Calu3 (cell line): Measurements from ENCODE around the gene HPN. TPM values are rescaled to one million over a fixed set of nuclear protein-coding genes. Genes with fewer than 3 reads are reported as not detected.

Experiments used
- BruUV-seq: library from RNA; stranded (reverse); fragments of 400-500 nt; replicated peaks from 2 replicates; lab custom pipeline; 2021; lab: Mats Ljungman, UMichigan
- CTCF ChIA-PET: fragments of 300-600 bp; sonication (Branson Sonifier 250); formaldehyde crosslinking; loops from one replicate; lab custom pipeline; 2022; ENCODE audit warnings: antibody characterized with exemption; lab: Charles Lee
- DNase-seq: peaks from one replicate; pipeline ENCODE4 v3.0.0; 2022
- H3K27ac Mint-ChIP-seq: one replicate; pipeline ENCODE4 v1.8.0; 2022; ENCODE audit warnings: mixed read lengths; ENCODE audit not compliant: unreplicated experiment
- H3K27me3 Mint-ChIP-seq: one replicate; pipeline ENCODE4 v1.8.0; 2022; ENCODE audit warnings: mixed read lengths; ENCODE audit not compliant: unreplicated experiment
- H3K36me3 Mint-ChIP-seq: one replicate; pipeline ENCODE4 v1.8.0; 2022; ENCODE audit warnings: mild to moderate bottlenecking, moderate library complexity, mixed read lengths; ENCODE audit not compliant: insufficient read depth, unreplicated experiment
- H3K4me1 Mint-ChIP-seq: one replicate; pipeline ENCODE4 v1.8.0; 2022; ENCODE audit warnings: mild to moderate bottlenecking, low read depth, mixed read lengths; ENCODE audit not compliant: unreplicated experiment
- H3K4me3 Mint-ChIP-seq: one replicate; pipeline ENCODE4 v1.8.0; 2022; ENCODE audit warnings: mild to moderate bottlenecking, low read depth, moderate library complexity, mixed read lengths; ENCODE audit not compliant: unreplicated experiment
- H3K9me3 Mint-ChIP-seq: one replicate; pipeline ENCODE4 v1.8.0; 2022; ENCODE audit warnings: low read depth, mixed read lengths; ENCODE audit not compliant: unreplicated experiment
- intact Hi-C: fragments of 100-400 bp; cut with micrococcal nuclease; formaldehyde crosslinking; loops from one replicate; pipeline ENCODE4 v1.10.0; 2022; ENCODE audit not compliant: unreplicated experiment
- total RNA-seq: library from RNA; stranded (reverse); gene quantifications from 2 replicates; pipeline ENCODE4 v1.2.3, GENCODE V29; 2022
- TF ChIP-seq, protein P1 (sequence below): fragments of 200-600 bp; IDR thresholded peaks from one replicate; pipeline ENCODE4 v1.8.0; 2022; ENCODE audit warnings: antibody characterized with exemption; ENCODE audit not compliant: unreplicated experiment

HPN gene
- total RNA-seq, 1 experiment from 2014 or later = 1.4 TPM

DNA sequence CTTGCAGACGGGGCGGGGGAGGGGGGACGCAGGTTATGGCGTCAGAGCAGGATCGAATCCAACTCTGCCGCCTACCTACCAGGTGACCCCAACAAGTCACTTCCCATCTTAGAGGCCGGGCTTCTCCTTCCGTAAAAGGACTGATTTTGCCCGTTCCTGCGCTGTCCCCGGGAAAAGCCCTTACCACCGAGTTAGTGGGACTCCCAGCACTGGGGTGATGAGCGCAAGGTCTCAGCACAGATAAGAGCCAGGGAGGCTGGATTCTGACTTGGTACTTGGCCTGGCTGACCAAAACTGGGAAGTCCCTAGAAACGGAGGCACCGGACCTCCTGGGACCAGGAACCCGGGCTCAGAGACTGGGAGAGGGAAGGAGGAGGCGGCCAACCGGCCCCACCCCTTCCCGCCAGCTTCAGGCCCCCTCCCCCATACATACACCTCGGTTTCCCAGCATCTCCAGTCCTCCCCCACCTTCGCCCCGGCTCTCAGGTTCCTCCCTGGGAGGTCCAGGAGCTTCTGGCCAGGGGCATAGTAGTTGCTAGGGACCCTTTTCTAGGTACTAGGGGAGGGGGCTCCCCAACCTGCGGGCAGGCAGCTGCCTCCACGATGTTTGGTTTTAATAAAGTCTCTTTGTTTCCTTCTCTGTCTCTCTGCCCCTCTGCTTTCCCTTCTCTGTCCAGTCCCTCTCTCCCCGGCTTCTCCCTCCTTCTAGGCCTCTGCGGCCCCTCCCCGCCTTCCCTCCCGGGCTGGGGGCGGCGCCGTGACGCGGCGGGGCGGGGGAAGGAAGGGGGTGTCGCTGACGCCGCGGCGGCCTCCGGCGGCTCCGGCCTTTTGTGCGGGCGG, 41.8 kb upstream of the HPN start, which contains the start of gene GRAMD1A:
GRAMD1A (plus strand) TSS at position 826 of the 840 bp plus-strand sequence. CDS start 156 bp downstream, outside the sequence.
- H3K4me1 Mint-ChIP-seq = peaks cover 67% of the 10 kb centered on the region
- H3K9me3 Mint-ChIP-seq = no peaks in the 10 kb centered on the region
- TF ChIP-seq, protein P1, sequence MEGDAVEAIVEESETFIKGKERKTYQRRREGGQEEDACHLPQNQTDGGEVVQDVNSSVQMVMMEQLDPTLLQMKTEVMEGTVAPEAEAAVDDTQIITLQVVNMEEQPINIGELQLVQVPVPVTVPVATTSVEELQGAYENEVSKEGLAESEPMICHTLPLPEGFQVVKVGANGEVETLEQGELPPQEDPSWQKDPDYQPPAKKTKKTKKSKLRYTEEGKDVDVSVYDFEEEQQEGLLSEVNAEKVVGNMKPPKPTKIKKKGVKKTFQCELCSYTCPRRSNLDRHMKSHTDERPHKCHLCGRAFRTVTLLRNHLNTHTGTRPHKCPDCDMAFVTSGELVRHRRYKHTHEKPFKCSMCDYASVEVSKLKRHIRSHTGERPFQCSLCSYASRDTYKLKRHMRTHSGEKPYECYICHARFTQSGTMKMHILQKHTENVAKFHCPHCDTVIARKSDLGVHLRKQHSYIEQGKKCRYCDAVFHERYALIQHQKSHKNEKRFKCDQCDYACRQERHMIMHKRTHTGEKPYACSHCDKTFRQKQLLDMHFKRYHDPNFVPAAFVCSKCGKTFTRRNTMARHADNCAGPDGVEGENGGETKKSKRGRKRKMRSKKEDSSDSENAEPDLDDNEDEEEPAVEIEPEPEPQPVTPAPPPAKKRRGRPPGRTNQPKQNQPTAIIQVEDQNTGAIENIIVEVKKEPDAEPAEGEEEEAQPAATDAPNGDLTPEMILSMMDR = no peak
- peak; percentile 95 for DNase-seq
- intact Hi-C loops = loop anchor here (10.0 kb wide), 1 partner anchor 75 kb away; the partner anchor contains the start of gene ZNF30
- CTCF ChIA-PET = interaction anchor here (0.5 to 1.1 kb wide), 6 partner anchors 10 to 495 kb away, joined by 3 to 8 read pairs (median 4); no protein-coding TSS in a partner anchor
- H3K4me3 Mint-ChIP-seq = peak within 1 kb of the TSS; percentile 88
- peak within 1 kb of the TSS; percentile 88 for H3K27ac Mint-ChIP-seq
- BruUV-seq = TSS peak; percentile 93
- H3K36me3 Mint-ChIP-seq = peaks cover 61% of the 10 kb centered on the region
- no peaks in the 10 kb centered on the region for H3K27me3 Mint-ChIP-seq

DNA sequence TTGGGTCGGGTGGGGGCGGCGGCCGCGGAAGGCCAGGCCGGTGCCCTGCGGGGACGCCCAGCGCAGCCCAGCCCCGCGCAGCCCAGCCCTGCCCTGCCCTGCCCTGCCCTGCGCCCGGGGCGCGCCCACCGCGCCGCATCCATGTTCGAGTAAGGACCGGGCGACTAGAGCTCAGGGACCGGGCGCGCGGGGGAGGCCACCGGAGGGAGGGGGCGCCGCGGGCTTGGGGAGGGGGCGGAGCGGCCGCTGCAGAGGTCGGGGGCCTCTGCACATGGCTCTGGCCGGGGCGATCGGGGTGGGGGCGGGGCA, 41.2 kb upstream of the HPN start:
- intact Hi-C loops = loop anchor here (10.0 kb wide), 1 partner anchor 75 kb away; the partner anchor contains the start of gene ZNF30
- CTCF ChIA-PET = interaction anchor here (0.6 to 1.1 kb wide), 3 partner anchors 11 to 625 kb away, joined by 4 to 8 read pairs (median 4); no protein-coding TSS in a partner anchor
- H3K36me3 Mint-ChIP-seq = peaks cover 65% of the 10 kb centered on the region
- H3K4me1 Mint-ChIP-seq = peaks cover 66% of the 10 kb centered on the region
- H3K9me3 Mint-ChIP-seq = no peaks in the 10 kb centered on the region
- TF ChIP-seq, protein P1 = no peak
- DNase-seq = no peak
- BruUV-seq = no TSS peak
- H3K27ac Mint-ChIP-seq = peak overlapping the region; percentile 80
- H3K4me3 Mint-ChIP-seq = peak overlapping the region; percentile 88
- no peaks in the 10 kb centered on the region for H3K27me3 Mint-ChIP-seq

DNA sequence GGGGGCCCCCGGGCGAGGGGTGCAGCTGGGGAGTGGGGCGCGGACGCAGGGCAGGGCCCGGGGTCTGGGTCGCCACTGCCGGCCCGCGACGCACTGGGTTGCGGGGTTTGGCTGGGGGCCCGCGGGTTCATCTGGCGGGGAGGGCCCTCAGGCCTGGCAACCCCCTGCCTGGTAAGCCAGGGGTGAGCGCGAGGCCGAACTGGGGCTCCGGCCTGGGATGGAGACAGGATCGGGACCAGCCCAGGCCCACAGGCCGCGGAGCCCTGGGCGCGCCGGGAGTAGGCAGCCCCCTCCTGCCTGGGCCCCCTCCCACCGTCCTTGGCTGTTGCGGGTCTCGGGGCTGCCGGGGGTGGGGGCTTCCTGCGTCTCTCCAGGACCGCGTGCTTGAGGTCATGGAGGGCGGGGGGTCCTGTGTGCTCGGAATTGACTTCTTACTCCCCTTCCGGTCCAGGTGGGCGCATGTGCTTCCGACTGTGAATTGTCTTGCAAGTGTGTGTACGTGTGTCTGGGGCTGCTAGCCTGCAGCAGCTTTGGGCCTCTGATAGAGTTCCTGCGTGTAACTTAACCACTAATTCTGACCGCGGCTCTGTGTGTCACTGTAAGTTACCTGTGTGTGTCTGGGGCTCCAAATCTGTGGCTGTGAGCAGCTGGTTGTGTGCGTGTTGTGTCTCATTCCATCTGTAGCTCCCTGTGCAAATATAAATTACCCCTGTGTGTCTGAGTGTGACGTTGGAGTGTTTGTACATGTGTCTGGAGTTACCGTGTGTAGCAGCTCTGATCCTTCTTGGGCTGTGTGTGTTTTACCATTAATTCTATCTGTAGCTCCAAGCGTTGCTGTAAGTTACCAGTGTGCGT, 40.6 kb upstream of the HPN start:
- Mint-ChIP-seq H3K27ac (peak overlapping the region; percentile 88), H3K4me3 (peak overlapping the region; percentile 88), H3K27me3 (no peaks in the 10 kb centered on the region), H3K36me3 (peaks cover 67% of the 10 kb centered on the region), H3K9me3 (no peaks in the 10 kb centered on the region), H3K4me1 (peaks cover 66% of the 10 kb centered on the region)
- intact Hi-C loops = loop anchor here (10.0 kb wide), 1 partner anchor 76 kb away; the partner anchor contains the start of gene ZNF30
- no TSS peak for BruUV-seq
- CTCF ChIA-PET = interaction anchor here (0.6 to 0.8 kb wide), 4 partner anchors 12 to 626 kb away, joined by 3 to 4 read pairs (median 4); no protein-coding TSS in a partner anchor
- TF ChIP-seq, protein P1 = no peak
- peak; percentile 24 for DNase-seq

DNA sequence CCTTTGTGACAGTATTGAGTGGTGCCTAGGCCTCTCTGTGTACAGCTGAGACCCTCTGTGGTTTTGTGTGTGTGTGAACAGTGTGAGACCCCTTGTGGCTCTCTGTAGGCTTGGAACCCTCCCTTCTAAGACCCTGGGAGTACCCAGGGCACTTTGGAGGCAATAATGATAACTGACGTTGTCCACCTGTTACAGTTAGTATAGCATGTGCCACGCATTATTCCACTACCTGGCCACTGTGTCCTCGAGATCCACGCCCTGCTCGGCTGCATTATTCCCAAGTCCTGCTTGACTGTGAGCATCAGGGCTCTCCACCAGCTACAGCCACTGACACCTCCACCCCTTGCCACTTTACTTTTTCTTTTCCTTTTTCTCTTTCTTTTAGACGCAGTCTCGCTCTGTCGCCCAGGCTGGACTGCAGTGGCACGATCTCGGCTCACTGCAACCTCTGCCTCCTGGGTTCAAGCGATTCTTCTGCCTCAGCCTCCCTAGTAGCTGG, 39.4 kb upstream of the HPN start:
- BruUV-seq = no TSS peak
- CTCF ChIA-PET = interaction anchor here (0.7 to 0.8 kb wide), 2 partner anchors 11 to 107 kb away, joined by 3 to 4 read pairs; no protein-coding TSS in a partner anchor
- intact Hi-C loops = loop anchor here (10.0 kb wide), 1 partner anchor 77 kb away; the partner anchor contains the start of gene ZNF30
- DNase-seq = no peak
- H3K36me3 Mint-ChIP-seq = peaks cover 70% of the 10 kb centered on the region
- peak overlapping the region; percentile 88 for H3K27ac Mint-ChIP-seq
- H3K4me3 Mint-ChIP-seq = peak overlapping the region; percentile 88
- peaks cover 75% of the 10 kb centered on the region for H3K4me1 Mint-ChIP-seq
- H3K27me3 Mint-ChIP-seq = no peaks in the 10 kb centered on the region
- no peaks in the 10 kb centered on the region for H3K9me3 Mint-ChIP-seq
- TF ChIP-seq, protein P1 = no peak
